Epidermal melanocyte (primary cell): ENCODE data around the gene TRIM44.
"Not testable (repeated sequence)": the region's sequence is repeated elsewhere in the genome, so short reads cannot be mapped to it uniquely, and the experiment has no call there.

Experiments used
- DNase-seq: peaks from one replicate; pipeline ENCODE4 v3.0.0; 2011; ENCODE audit warnings: low spot score; ENCODE audit not compliant: insufficient read length

The TRIM44 gene

GRCh38 chr11:35851342-35851741 lies 188.8 kb downstream of the TRIM44 start:
- no peak for DNase-seq

GRCh38 chr11:35852056-35852455 lies 189.5 kb downstream of the TRIM44 start:
- no peak for DNase-seq

- no peak for DNase-seq
Observed at GRCh38 chr11:35853971-35854370, 191.4 kb downstream of the TRIM44 start.

GRCh38 chr11:35855671-35856070 lies 193.1 kb downstream of the TRIM44 start:
- no peak for DNase-seq

- DNase-seq: no peak
Observed at GRCh38 chr11:35856259-35856658, 193.7 kb downstream of the TRIM44 start.

GRCh38 chr11:35856756-35857155 lies 194.2 kb downstream of the TRIM44 start:
- DNase-seq: no peak

GRCh38 chr11:35857922-35858321 lies 195.3 kb downstream of the TRIM44 start:
- no peak for DNase-seq

- no peak for DNase-seq
Observed at GRCh38 chr11:35859301-35859700, 196.7 kb downstream of the TRIM44 start.

GRCh38 chr11:35860194-35860593 lies 197.6 kb downstream of the TRIM44 start:
- DNase-seq: not testable (repeated sequence)

GRCh38 chr11:35861191-35861590 lies 198.6 kb downstream of the TRIM44 start:
- DNase-seq: no peak

GRCh38 chr11:35862666-35863065 lies 200.1 kb downstream of the TRIM44 start:
- DNase-seq: no peak

GRCh38 chr11:35864131-35864530 lies 201.6 kb downstream of the TRIM44 start:
- no peak for DNase-seq

GRCh38 chr11:35866601-35867000 lies 204.0 kb downstream of the TRIM44 start:
- DNase-seq: no peak
